GM12873 (cell line): Measurements from ENCODE around the gene PSMG4.

Source experiments
- CTCF ChIP-seq: IDR thresholded peaks from 2 replicates; pipeline ENCODE4 v1.5.1; 2012; ENCODE audit warnings: low read depth, mild to moderate bottlenecking, moderate library complexity, low read length, control low read depth; ENCODE audit not compliant: insufficient read depth; ENCODE audit errors: missing control alignments

The PSMG4 gene

GRCh38 chr6:3263096-3263495 is 4.3 kb downstream of the PSMG4 start:
- TF ChIP-seq CTCF, result no peak

GRCh38 chr6:3264356-3264755 is 5.6 kb downstream of the PSMG4 start:
- TF ChIP-seq CTCF, result no peak

GRCh38 chr6:3265671-3266070 is 6.9 kb downstream of the PSMG4 start:
- no peak for TF ChIP-seq CTCF

- TF ChIP-seq CTCF, result no peak
Observed at GRCh38 chr6:3266170-3266569, 7.4 kb downstream of the PSMG4 start.

- no peak for TF ChIP-seq CTCF
Observed at GRCh38 chr6:3267162-3267561, 8.4 kb downstream of the PSMG4 start.

GRCh38 chr6:3268680-3269079 is 9.9 kb downstream of the PSMG4 start:
- TF ChIP-seq CTCF, result no peak

GRCh38 chr6:3269281-3269975 is 10.7 kb downstream of the PSMG4 start:
- no peak for TF ChIP-seq CTCF
